ENCODE data around the gene CEACAM19.
"Not testable (repeated sequence)": the region's sequence is repeated elsewhere in the genome, so short reads cannot be mapped to it uniquely, and the experiment has no call there.

Gene CEACAM19

GRCh38 chr19:44646049-44646416 is 25.2 kb upstream of the CEACAM19 start:
- no peak for DNase-seq

- DNase-seq, result no peak
These were observed 24.1 kb upstream of the CEACAM19 start for GRCh38 chr19:44647144-44647543.

- no peak for DNase-seq
These were observed 22.5 kb upstream of the CEACAM19 start for GRCh38 chr19:44648631-44649251.

- no peak for DNase-seq
These were observed 21.6 kb upstream of the CEACAM19 start for GRCh38 chr19:44649578-44650145.

GRCh38 chr19:44653343-44653742 is 17.9 kb upstream of the CEACAM19 start:
- no peak for DNase-seq

GRCh38 chr19:44653977-44654774 is 17.1 kb upstream of the CEACAM19 start:
- peak; percentile 78 for DNase-seq

- peak; percentile 61 for DNase-seq
These were observed 13.9 kb upstream of the CEACAM19 start for GRCh38 chr19:44657211-44657921.

GRCh38 chr19:44658069-44658733 is 13.1 kb upstream of the CEACAM19 start:
- DNase-seq, result no peak

- no peak for DNase-seq
These were observed 11.2 kb upstream of the CEACAM19 start for GRCh38 chr19:44660081-44660480.

GRCh38 chr19:44661205-44661604 is 10.1 kb upstream of the CEACAM19 start:
- no peak for DNase-seq

GRCh38 chr19:44661904-44662303 is 9.4 kb upstream of the CEACAM19 start:
- DNase-seq, result no peak

- no peak for DNase-seq
These were observed 8.4 kb upstream of the CEACAM19 start for GRCh38 chr19:44662691-44663385.

GRCh38 chr19:44663996-44664395 is 7.3 kb upstream of the CEACAM19 start:
- no peak for DNase-seq

- no peak for DNase-seq
These were observed 6.3 kb upstream of the CEACAM19 start for GRCh38 chr19:44664976-44665375.

- DNase-seq, result no peak
These were observed 4.3 kb upstream of the CEACAM19 start for GRCh38 chr19:44666852-44667556.

- no peak for DNase-seq
These were observed 2.1 kb upstream of the CEACAM19 start for GRCh38 chr19:44668985-44669764.

GRCh38 chr19:44670027-44670426 is 1.3 kb upstream of the CEACAM19 start:
- not testable (repeated sequence) for DNase-seq

- no peak for DNase-seq
These were observed 944 bp downstream of the CEACAM19 start for GRCh38 chr19:44672226-44672625.

- DNase-seq, result no peak
These were observed 2.2 kb downstream of the CEACAM19 start for GRCh38 chr19:44673510-44673909.

GRCh38 chr19:44675521-44675920 is 4.2 kb downstream of the CEACAM19 start:
- no peak for DNase-seq

Data from CD4-positive, alpha-beta T cell treated with Interleukin-12 subunit alpha and Interleukin-12 subunit beta, for 1 hour (primary cell).